Suprapubic skin (tissue), 4 donors: ENCODE data around the gene PDIA6.

Source experiments
- EP300 ChIP-seq: sonication (generic); formaldehyde crosslinking; IDR thresholded peaks from one replicate; pipeline ENCODE4 v1.6.1; 2017; ENCODE audit warnings: antibody characterized with exemption
- POLR2A ChIP-seq, 2 donors: fragments of 450-650 bp; IDR thresholded peaks; one replicate each; pipeline ENCODE4 v1.6.1; 2017; ENCODE audit warnings: antibody characterized with exemption in 2 of 2, mild to moderate bottlenecking in 2 of 2, moderate library complexity in 2 of 2
- POLR2AphosphoS5 ChIP-seq, 3 donors: sonication (generic); formaldehyde crosslinking; IDR thresholded peaks; one replicate each; pipeline ENCODE4 v1.6.1; 2017; ENCODE audit warnings: antibody characterized with exemption in 3 of 3
- TF ChIP-seq, protein P1 (sequence below), 2 donors: fragments of 200-600 bp in 1 of 2; fragments of 450-650 bp in 1 of 2; sonication (generic) in 1 of 2; IDR thresholded peaks; one replicate each; pipeline ENCODE4 v1.5.1; 2016 to 2019; ENCODE audit warnings: antibody characterized with exemption in 2 of 2, mild to moderate bottlenecking in 1 of 2, moderate library complexity in 1 of 2

DNA sequence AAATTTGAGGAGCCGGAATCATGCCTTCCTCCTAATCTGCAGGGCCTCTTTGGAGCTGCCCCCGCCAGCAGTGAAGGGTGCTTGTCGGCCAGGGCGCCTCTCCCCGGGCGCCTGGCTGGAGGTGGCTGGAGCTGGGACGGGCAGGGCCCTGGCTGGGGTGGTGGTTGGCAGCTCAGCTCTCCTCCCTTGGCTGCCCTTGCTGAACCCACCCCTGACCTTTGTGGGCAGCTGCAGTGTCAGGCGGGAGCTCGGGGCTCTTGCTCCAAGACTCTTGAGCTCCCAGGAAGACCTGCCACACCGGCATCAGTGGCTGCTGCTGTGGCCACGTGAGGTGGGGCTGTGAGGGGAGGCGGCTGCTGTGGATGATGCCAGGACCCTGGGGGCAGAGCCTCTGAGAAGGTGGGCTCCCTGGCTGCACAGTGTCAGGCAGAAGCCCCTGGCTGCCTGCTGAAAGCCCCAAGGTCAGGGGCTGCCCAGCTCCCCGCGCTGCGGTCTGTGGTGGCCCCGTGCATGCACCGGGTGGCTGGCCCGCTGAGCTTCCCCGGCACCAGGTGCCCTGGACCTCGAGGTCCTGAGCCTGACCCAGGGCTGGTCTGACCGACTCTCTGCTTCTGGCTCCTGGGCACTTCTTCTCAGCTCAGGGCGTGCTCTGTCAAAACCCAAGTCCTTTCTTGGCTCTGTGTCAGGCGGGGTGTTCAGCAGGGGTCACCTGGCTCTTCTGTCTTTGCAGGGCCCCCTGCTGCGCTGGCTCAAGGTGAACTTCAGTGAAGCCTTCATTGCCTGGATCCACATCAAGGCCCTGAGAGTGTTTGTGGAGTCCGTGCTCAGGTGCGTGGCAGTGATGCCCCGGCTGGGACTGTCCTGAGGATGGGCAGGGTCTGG lies 34.5 kb downstream of the PDIA6 start:
- TF ChIP-seq POLR2A (IDR thresholded peaks at IDR 0.05) (no peak), EP300 (no peak), POLR2AphosphoS5 (IDR thresholded peaks at IDR 0.05) (no peak)
- TF ChIP-seq, protein P1, sequence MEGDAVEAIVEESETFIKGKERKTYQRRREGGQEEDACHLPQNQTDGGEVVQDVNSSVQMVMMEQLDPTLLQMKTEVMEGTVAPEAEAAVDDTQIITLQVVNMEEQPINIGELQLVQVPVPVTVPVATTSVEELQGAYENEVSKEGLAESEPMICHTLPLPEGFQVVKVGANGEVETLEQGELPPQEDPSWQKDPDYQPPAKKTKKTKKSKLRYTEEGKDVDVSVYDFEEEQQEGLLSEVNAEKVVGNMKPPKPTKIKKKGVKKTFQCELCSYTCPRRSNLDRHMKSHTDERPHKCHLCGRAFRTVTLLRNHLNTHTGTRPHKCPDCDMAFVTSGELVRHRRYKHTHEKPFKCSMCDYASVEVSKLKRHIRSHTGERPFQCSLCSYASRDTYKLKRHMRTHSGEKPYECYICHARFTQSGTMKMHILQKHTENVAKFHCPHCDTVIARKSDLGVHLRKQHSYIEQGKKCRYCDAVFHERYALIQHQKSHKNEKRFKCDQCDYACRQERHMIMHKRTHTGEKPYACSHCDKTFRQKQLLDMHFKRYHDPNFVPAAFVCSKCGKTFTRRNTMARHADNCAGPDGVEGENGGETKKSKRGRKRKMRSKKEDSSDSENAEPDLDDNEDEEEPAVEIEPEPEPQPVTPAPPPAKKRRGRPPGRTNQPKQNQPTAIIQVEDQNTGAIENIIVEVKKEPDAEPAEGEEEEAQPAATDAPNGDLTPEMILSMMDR (IDR thresholded peaks at IDR 0.05): no peak
